ENCODE results near the gene CYB5A. TPM values are rescaled to one million over a fixed set of nuclear protein-coding genes. Genes with fewer than 3 reads are reported as not detected.

The CYB5A gene
- total and polyA plus RNA-seq, 9 of the 15 experiments (the other 6 are each of a cell fraction or from before 2014, with no cell fraction given): 11.9 to 22.6 (median 14.1) TPM

GRCh38 chr18:74251297-74252038 lies 40.3 kb downstream of the CYB5A start (continued):
- TF ChIP-seq SMAD2 (IDR thresholded peaks at IDR 0.05; ENCODE audit: low read depth, low read length) (no peak), FOXO4 (CRISPR knock-in tag; IDR thresholded peaks at IDR 0.05) (no peak), CTCF (IDR thresholded peaks at IDR 0.05 in 2 of 3, conservative IDR thresholded peaks at IDR 0.05 in 1 of 3; ENCODE audit: insufficient read depth in 2 of 3, low read depth in 1 of 3, low read length in 3 of 3) (no peak), ZBTB2 (IDR thresholded peaks at IDR 0.05) (no peak), CREM (IDR thresholded peaks at IDR 0.05; ENCODE audit: low read depth) (0 out of 2 replicates have a peak, but pooled peaks have one; percentile 11), NFATC3 (IDR thresholded peaks at IDR 0.05) (no peak), ATF1 (CRISPR knock-in tag; IDR thresholded peaks at IDR 0.05) (no peak), ATF1 (tag; IDR thresholded peaks at IDR 0.05) (no peak), FOS (IDR thresholded peaks at IDR 0.05; ENCODE audit: extremely low read depth, insufficient read length) (no peak), PHB (CRISPR knock-in tag; IDR thresholded peaks at IDR 0.05) (no peak), ZEB2 (IDR thresholded peaks at IDR 0.05) (no peak), TSHZ1 (CRISPR knock-in tag; IDR thresholded peaks at IDR 0.05) (no peak), L3MBTL2 (IDR thresholded peaks at IDR 0.05) (peak; percentile 39), GATAD2B (IDR thresholded peaks at IDR 0.05; ENCODE audit: borderline replicate concordance) (0 out of 2 replicates have a peak, but pooled peaks have one; percentile 31), HNRNPLL (IDR thresholded peaks at IDR 0.05; ENCODE audit: low read depth, low read length, poor library complexity, severe bottlenecking) (no peak), MECOM (CRISPR knock-in tag; IDR thresholded peaks at IDR 0.05) (no peak), SIN3A (IDR thresholded peaks at IDR 0.05; ENCODE audit: borderline replicate concordance in 2 of 2, control insufficient read depth in 1 of 2, low read depth in 2 of 2, low read length in 2 of 2) (no peak), ILF3 (IDR thresholded peaks at IDR 0.05; ENCODE audit: borderline replicate concordance) (no peak), ZNF76 (CRISPR knock-in tag; IDR thresholded peaks at IDR 0.05; ENCODE audit: borderline replicate concordance) (no peak), FIP1L1 (IDR thresholded peaks at IDR 0.05; ENCODE audit: low read depth, low read length, poor library complexity, severe bottlenecking) (no peak), BACH1 (tag; IDR thresholded peaks at IDR 0.05) (peak; percentile 95)
